H1 (cell line): ENCODE data around the gene TOP2A. TPM values are rescaled to one million over a fixed set of nuclear protein-coding genes. Genes with fewer than 3 reads are reported as not detected.

Experiments used
- CTCF ChIA-PET: fragments of 300-600 bp; sonication (Branson Sonifier 250); formaldehyde crosslinking; loops from one replicate; lab custom pipeline; 2021; ENCODE audit not compliant: partially characterized antibody; lab: Charles Lee
- POLR2A ChIA-PET: fragments of 300-600 bp; sonication (Branson Sonifier 250); formaldehyde crosslinking; loops from one replicate; lab custom pipeline; 2021; ENCODE audit warnings: inconsistent platforms; ENCODE audit not compliant: partially characterized antibody; lab: Charles Lee
- DNase-seq, 2 experiments: peaks; one replicate each; pipeline versions ENCODE4 v3.0.0 to v3.0.0-alpha.2; 2010 to 2022; ENCODE audit warnings: low spot score in 2 of 2, low read depth in 1 of 2, mixed read lengths in 1 of 2
- FAIRE-seq: peaks from 2 replicates; lab custom pipeline; 2011; peaks lifted over from hg19 to GRCh38; lab: Jason Lieb, UNC
- H2AFZ ChIP-seq: 2 replicates; pipeline ENCODE4 v1.8.1; 2012; ENCODE audit warnings: low read length, inconsistent platforms
- H2AK5ac ChIP-seq: 2 replicates; pipeline ENCODE4 v1.6.1; 2013; ENCODE audit warnings: low read depth, low read length
- H2BK120ac ChIP-seq: replicated peaks from 2 replicates; pipeline ENCODE3; 2013; ENCODE audit warnings: low read depth, low read length, inconsistent platforms
- H2BK12ac ChIP-seq: 2 replicates; pipeline ENCODE4 v1.6.1; 2013; ENCODE audit warnings: low read depth, low read length
- H2BK15ac ChIP-seq: 2 replicates; pipeline ENCODE4 v1.6.1; 2013; ENCODE audit warnings: low read length
- H2BK20ac ChIP-seq: 2 replicates; pipeline ENCODE4 v1.6.1; 2013; ENCODE audit warnings: low read length
- H2BK5ac ChIP-seq: 2 replicates; pipeline ENCODE4 v1.6.1; 2013; ENCODE audit warnings: low read depth, low read length
- H3K14ac ChIP-seq: 2 replicates; pipeline ENCODE4 v1.6.1; 2013; ENCODE audit warnings: inconsistent platforms; ENCODE audit not compliant: insufficient read length
- H3K18ac ChIP-seq: 2 replicates; pipeline ENCODE4 v1.6.1; 2013; ENCODE audit warnings: low read length; ENCODE audit errors: extremely low read depth
- H3K23ac ChIP-seq: 2 replicates; pipeline ENCODE4 v1.6.1; 2013; ENCODE audit warnings: inconsistent platforms; ENCODE audit not compliant: insufficient read length
- H3K23me2 ChIP-seq: 2 replicates; pipeline ENCODE4 v1.6.1; 2013; ENCODE audit warnings: low read depth, low read length
- H3K27ac ChIP-seq: 2 replicates; pipeline ENCODE4 v1.6.1; 2011; ENCODE audit warnings: low read depth, low read length, inconsistent platforms
- H3K27me3 ChIP-seq, 4 experiments: replicated peaks in 1 of 4; 1 replicate in 1 of 4; 2 replicates in 3 of 4; pipeline versions ENCODE4 v1.6.1 to v1.8.1; 2011 to 2013; ENCODE audit warnings: low read length in 3 of 4, mild to moderate bottlenecking in 3 of 4, inconsistent platforms in 2 of 4, mixed read lengths in 2 of 4, moderate library complexity in 1 of 4; ENCODE audit not compliant: control insufficient read depth in 3 of 4, insufficient read depth in 3 of 4; ENCODE audit errors: extremely low read depth in 1 of 4
- H3K36me3 ChIP-seq, 4 experiments: 2 replicates each; pipeline versions ENCODE4 v1.6.1 to v1.8.1; 2011 to 2013; ENCODE audit warnings: mild to moderate bottlenecking in 4 of 4, low read length in 3 of 4, moderate library complexity in 2 of 4, control low read depth in 1 of 4, inconsistent platforms in 1 of 4; ENCODE audit not compliant: insufficient read depth in 4 of 4, control insufficient read depth in 2 of 4
- H3K4ac ChIP-seq: replicated peaks from 2 replicates; pipeline ENCODE3; 2013; ENCODE audit warnings: low read length, low read depth, mixed read lengths, inconsistent platforms; ENCODE audit not compliant: insufficient read length
- H3K4me1 ChIP-seq, 4 experiments: replicated peaks in 1 of 4; 1 replicate in 1 of 4; 2 replicates in 3 of 4; pipeline versions ENCODE4 v1.6.1 to v1.8.1; 2011 to 2013; ENCODE audit warnings: low read length in 3 of 4, inconsistent platforms in 2 of 4, mixed read lengths in 1 of 4; ENCODE audit not compliant: insufficient read depth in 4 of 4, control insufficient read depth in 3 of 4
- H3K4me2 ChIP-seq, 2 experiments: 2 replicates each; pipeline versions ENCODE4 v1.6.1 to v1.8.1; 2011 to 2013; ENCODE audit warnings: low read depth in 2 of 2, low read length in 2 of 2, control low read depth in 1 of 2, inconsistent platforms in 1 of 2, mild to moderate bottlenecking in 1 of 2; ENCODE audit not compliant: insufficient read depth in 1 of 2
- H3K4me3 ChIP-seq, 4 experiments: fragments of 200-600, 300-600 bp in 1 of 4; sonication (generic), shearing (Covaris generic), sonication (Bioruptor Twin) in 1 of 4; 2 replicates each; pipeline versions ENCODE4 v1.5.1 to v1.8.1; 2011 to 2016; ENCODE audit warnings: low read length in 4 of 4, low read depth in 3 of 4, control low read depth in 2 of 4, inconsistent platforms in 2 of 4, mild to moderate bottlenecking in 2 of 4, mixed read lengths in 1 of 4, moderate library complexity in 1 of 4; ENCODE audit not compliant: insufficient read depth in 2 of 4; ENCODE audit errors: extremely low read depth in 1 of 4
- H3K56ac ChIP-seq: replicated peaks from 2 replicates; pipeline ENCODE3; 2013; ENCODE audit warnings: low read depth, mild to moderate bottlenecking, mixed read lengths, low read length, inconsistent platforms; ENCODE audit not compliant: insufficient read length
- H3K79me1 ChIP-seq: 2 replicates; pipeline ENCODE4 v1.6.1; 2013; ENCODE audit warnings: low read depth, low read length, control low read depth
- H3K79me2 ChIP-seq, 2 experiments: 2 replicates each; pipeline versions ENCODE4 v1.6.1 to v1.8.1; 2012 to 2013; ENCODE audit warnings: low read length in 2 of 2, mild to moderate bottlenecking in 2 of 2, inconsistent platforms in 1 of 2; ENCODE audit not compliant: insufficient read depth in 2 of 2, control insufficient read depth in 1 of 2
- H3K9ac ChIP-seq, 4 experiments: replicated peaks in 1 of 4; 1 replicate in 1 of 4; 2 replicates in 3 of 4; pipeline versions ENCODE4 v1.6.1 to v1.8.1; 2011 to 2013; ENCODE audit warnings: low read depth in 3 of 4, low read length in 3 of 4, control low read depth in 2 of 4, mild to moderate bottlenecking in 2 of 4, moderate library complexity in 2 of 4, inconsistent platforms in 1 of 4; ENCODE audit errors: extremely low read depth in 1 of 4
- H3K9me3 ChIP-seq, 2 experiments: 2 replicates each; pipeline versions ENCODE4 v1.6.1 to v1.8.1; 2012 to 2013; ENCODE audit warnings: mild to moderate bottlenecking in 2 of 2, moderate library complexity in 2 of 2, control low read depth in 1 of 2, inconsistent platforms in 1 of 2, low read depth in 1 of 2, low read length in 1 of 2, mixed read lengths in 1 of 2; ENCODE audit not compliant: insufficient read depth in 2 of 2
- H4K20me1 ChIP-seq, 2 experiments: replicated peaks in 1 of 2; 2 replicates each; pipeline versions ENCODE3 to v1.8.1; 2011 to 2013; ENCODE audit warnings: inconsistent platforms in 2 of 2, low read length in 2 of 2, mild to moderate bottlenecking in 1 of 2; ENCODE audit not compliant: insufficient read depth in 2 of 2, control insufficient read depth in 1 of 2
- H4K5ac ChIP-seq: 2 replicates; pipeline ENCODE4 v1.6.1; 2013; ENCODE audit warnings: low read length, low read depth, mixed read lengths, inconsistent platforms; ENCODE audit not compliant: insufficient read length
- H4K8ac ChIP-seq: 2 replicates; pipeline ENCODE4 v1.8.0; 2013; ENCODE audit warnings: mild to moderate bottlenecking, moderate library complexity, low read length, inconsistent platforms; ENCODE audit not compliant: insufficient read depth; ENCODE audit errors: extremely low read depth
- H4K91ac ChIP-seq: replicated peaks from 2 replicates; pipeline ENCODE3; 2013; ENCODE audit warnings: low read length, mixed read lengths, inconsistent platforms; ENCODE audit not compliant: insufficient read length
- CHD1 ChIP-seq: IDR thresholded peaks from 2 replicates; pipeline ENCODE4 v1.6.1; 2012; ENCODE audit warnings: low read depth, low read length, improper control_type of control experiment
- PHF8 ChIP-seq: fragments of 200-600 bp; sonication (generic); conservative IDR thresholded peaks from 2 replicates; pipeline ENCODE4 v1.7.1; 2012; ENCODE audit warnings: low read depth, mild to moderate bottlenecking, inconsistent platforms, low read length, moderate library complexity
- RAD21 ChIP-seq, 2 experiments: IDR thresholded peaks in 1 of 2; conservative IDR thresholded peaks in 1 of 2; 2 replicates each; pipeline ENCODE4 v1.6.1; 2011; ENCODE audit warnings: low read depth in 2 of 2, low read length in 2 of 2, improper control_type of control experiment in 1 of 2, inconsistent platforms in 1 of 2, mild to moderate bottlenecking in 1 of 2, moderate library complexity in 1 of 2
- SIRT6 ChIP-seq: IDR thresholded peaks from one replicate; pipeline ENCODE4 v1.7.1; 2012; ENCODE audit warnings: low read length, inconsistent platforms
- SUZ12 ChIP-seq: fragments of 200-600 bp; sonication (generic); IDR thresholded peaks from 2 replicates; pipeline ENCODE4 v1.6.1; 2012; ENCODE audit warnings: mild to moderate bottlenecking, inconsistent platforms, low read length, moderate library complexity, mixed read lengths
- WGBS, 2 experiments: shearing (Covaris generic) in 1 of 2; methylation state at CpG; one replicate each; pipeline versions ENCODE4 v1.1.6 to v1.1.7; 2013 to 2015; ENCODE audit warnings: low lambda C conversion rate in 2 of 2, mixed read lengths in 2 of 2, inconsistent platforms in 1 of 2, low coverage in 1 of 2, missing lambda C conversion rate in 1 of 2; ENCODE audit not compliant: insufficient replicate concordance in 2 of 2, insufficient coverage in 1 of 2, insufficient read length in 1 of 2; ENCODE audit errors: extremely low coverage in 1 of 2, missing lambda C conversion rate in 1 of 2; 5-methylcytosine and 5-hydroxymethylcytosine counted together
- polyA plus RNA-seq, 7 experiments: library from polyadenylated mRNA; depleted of rRNA in 3 of 7; stranded (reverse) in 5 of 7; unstranded in 2 of 7; fragments of >200 nt in 5 of 7; fragments of 200-250 nt in 2 of 7; gene quantifications; 1 replicate in 5 of 7; 2 replicates in 1 of 7; 4 replicates in 1 of 7; pipeline versions ENCODE4 v1.2.1 to v1.2.3, GENCODE V29; 2011 to 2013; ENCODE audit warnings: missing spikeins in 2 of 7, mixed read lengths in 2 of 7
- total RNA-seq: library from RNA; stranded (reverse); fragmentation: NEBNext Ultra II Directional; extraction: Animal tissue kit (Norgen Biotek cat#: 25700); gene quantifications from 2 replicates; pipeline ENCODE4 v1.2.1, GENCODE V29; 2021

TOP2A gene
- total and polyA plus RNA-seq, 2 of the 8 experiments (the other 6 are each of a cell fraction or from before 2014, with no cell fraction given), result 83.1 to 291 TPM

DNA sequence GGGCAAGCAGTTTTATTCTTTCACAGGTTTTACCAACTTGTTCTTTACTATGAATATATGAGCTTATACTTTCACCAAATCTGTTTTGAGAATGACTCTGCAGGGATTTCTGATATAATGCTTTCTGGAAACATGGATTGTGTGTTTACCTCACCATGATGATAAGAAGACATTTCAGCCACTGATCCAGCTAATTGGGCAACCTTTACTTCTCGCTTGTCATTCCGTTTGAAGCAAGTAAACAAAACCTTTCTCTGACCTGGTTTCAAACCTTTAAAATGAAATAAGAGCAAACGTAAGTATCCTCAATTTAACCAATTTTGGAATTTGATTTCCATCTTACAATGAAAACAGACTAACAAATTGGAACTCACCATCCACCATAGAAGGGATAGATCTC lies 13.7 kb downstream of the TOP2A start:
- Histone ChIP-seq H3K4me1 (no peaks in the 10 kb centered on the region), H3K27me3 (no peaks in the 10 kb centered on the region)
- CTCF ChIA-PET, result interaction anchor here (0.7 to 6.4 kb wide), 2 partner anchors 12 to 86 kb away, joined by 3 to 26 read pairs; partner anchors contain the start of gene TOP2A

More for the DNA sequence above, 13.7 kb downstream of the TOP2A start:
- Histone ChIP-seq H3K36me3 (peaks cover 56 to 97% (median 88%) of the 10 kb centered on the region in 4 experiments), H3K79me1 (no peaks in the 10 kb centered on the region), H4K5ac (no peak overlapping the region), H4K91ac (no peak overlapping the region), H3K56ac (no peak overlapping the region), H3K9ac (no peak overlapping the region), H2BK20ac (no peak overlapping the region), H3K9me3 (no peaks in the 10 kb centered on the region)
- TF ChIP-seq CHD1 (no peak), SUZ12 (no peak), RAD21 (IDR thresholded peaks at IDR 0.05 in 1 of 2, conservative IDR thresholded peaks at IDR 0.05 in 1 of 2; ENCODE audit: low read depth in 2 of 2, low read length in 2 of 2) (no peak), PHF8 (no peak), SIRT6 (no peak)
- TF ChIP-seq, all 59 proteins: peak for 0
- no peak overlapping the region for H3K27ac ChIP-seq
- no peaks in the 10 kb centered on the region; the same call in 1 of the 2 replicates for H3K23me2 ChIP-seq
- WGBS, 2 experiments, result 92% methylated on average over 3 of the region's 3 CpGs; no CpG with 5 or more reads in 1 of the 2 experiments
- POLR2A ChIA-PET, result interaction anchor here (0.9 to 2.5 kb wide), 3 partner anchors 11 to 15 kb away, joined by 5 to 10 read pairs (median 8); partner anchors contain the start of gene TOP2A
- no peak overlapping the region for H2BK120ac ChIP-seq
- H3K23ac ChIP-seq, result no peak overlapping the region
- no peak overlapping the region for H4K8ac ChIP-seq
- H3K4me2 ChIP-seq, result no peak overlapping the region
- H2AFZ ChIP-seq, result no peak overlapping the region
- DNase-seq, result no peak
- no peak overlapping the region for H3K4ac ChIP-seq
- no peaks in the 10 kb centered on the region for H3K79me2 ChIP-seq
- H2BK15ac ChIP-seq, result no peak overlapping the region
- H3K14ac ChIP-seq, result no peak overlapping the region
- no peak overlapping the region for H2BK5ac ChIP-seq
- no peak overlapping the region for H3K18ac ChIP-seq
- no peak overlapping the region for H2AK5ac ChIP-seq
- no peak for FAIRE-seq
- H3K4me3 ChIP-seq, result no peak overlapping the region
- no peaks in the 10 kb centered on the region for H4K20me1 ChIP-seq
- H2BK12ac ChIP-seq, result no peak overlapping the region
